Lower leg skin (tissue), 3 donors: ENCODE measurements around the gene SH2D3C.

Experiments used
- CTCF ChIP-seq, 3 donors: fragments of 450-650 bp; IDR thresholded peaks; one replicate each; pipeline ENCODE4 v1.5.1; 2016; ENCODE audit warnings: antibody characterized with exemption in 3 of 3, mild to moderate bottlenecking in 3 of 3, moderate library complexity in 2 of 3
- POLR2A ChIP-seq, 2 donors: fragments of 450-650 bp; IDR thresholded peaks; one replicate each; pipeline ENCODE4 v1.6.1; 2016 to 2017; ENCODE audit warnings: antibody characterized with exemption in 2 of 2, mild to moderate bottlenecking in 1 of 2, moderate library complexity in 1 of 2

- TF ChIP-seq CTCF (IDR thresholded peaks at IDR 0.05) = no peak
- no peak for TF ChIP-seq POLR2A (IDR thresholded peaks at IDR 0.05)
These were observed 15.7 kb upstream of the SH2D3C start for GRCh38 chr9:127794001-127794791.
